Activated T-helper 1 cell treated with anti-CD3 and anti-CD28 coated beads, Interleukin-12 subunit alpha, Interleukin-12 subunit beta, Interleukin-2, Interleukin-4 antibody, amounts not matched to agents 30 ng/mL and 10 ng/mL and 1 ng/mL, durations not matched to agents 14 hours and 24 hours and 36 hours (primary cell): ENCODE data around the gene DNMT1. TPM values are rescaled to one million over a fixed set of nuclear protein-coding genes. Genes with fewer than 3 reads are reported as not detected.

ENCODE experiments used
- DNase-seq: peaks from one replicate; pipeline ENCODE4 v3.0.0; 2021; ENCODE audit warnings: low spot score
- H3K27ac Mint-ChIP-seq: one replicate; pipeline ENCODE4 v1.8.0; 2021; ENCODE audit warnings: mild to moderate bottlenecking, mixed read lengths
- H3K27me3 Mint-ChIP-seq: one replicate; pipeline ENCODE4 v1.8.0; 2022; ENCODE audit warnings: mild to moderate bottlenecking, moderate library complexity, mixed read lengths; ENCODE audit not compliant: insufficient read depth
- H3K36me3 Mint-ChIP-seq: one replicate; pipeline ENCODE4 v1.8.0; 2021; ENCODE audit warnings: low read depth, mixed read lengths
- H3K4me1 Mint-ChIP-seq: one replicate; pipeline ENCODE4 v1.8.0; 2021; ENCODE audit warnings: low read depth, mixed read lengths
- H3K4me3 Mint-ChIP-seq: one replicate; pipeline ENCODE4 v1.8.0; 2021; ENCODE audit warnings: mild to moderate bottlenecking, moderate library complexity, mixed read lengths
- H3K9me3 Mint-ChIP-seq: one replicate; pipeline ENCODE4 v1.8.0; 2021; ENCODE audit warnings: mixed read lengths
- intact Hi-C: fragments of 100-400 bp; cut with micrococcal nuclease; formaldehyde crosslinking; loops from one replicate; pipeline ENCODE4 v1.15.1; 2024
- total RNA-seq: library from RNA; stranded (reverse); gene quantifications from 2 replicates; pipeline ENCODE4 v1.2.3, GENCODE V29; 2022

The DNMT1 gene
- total RNA-seq, 1 donor from 2014 or later: 425 TPM

GRCh38 chr19:10141479-10141878 is 53.3 kb downstream of the DNMT1 start:
- Mint-ChIP-seq H3K27ac (no peak overlapping the region), H3K27me3 (no peaks in the 10 kb centered on the region)
- no peak for DNase-seq

DNA sequence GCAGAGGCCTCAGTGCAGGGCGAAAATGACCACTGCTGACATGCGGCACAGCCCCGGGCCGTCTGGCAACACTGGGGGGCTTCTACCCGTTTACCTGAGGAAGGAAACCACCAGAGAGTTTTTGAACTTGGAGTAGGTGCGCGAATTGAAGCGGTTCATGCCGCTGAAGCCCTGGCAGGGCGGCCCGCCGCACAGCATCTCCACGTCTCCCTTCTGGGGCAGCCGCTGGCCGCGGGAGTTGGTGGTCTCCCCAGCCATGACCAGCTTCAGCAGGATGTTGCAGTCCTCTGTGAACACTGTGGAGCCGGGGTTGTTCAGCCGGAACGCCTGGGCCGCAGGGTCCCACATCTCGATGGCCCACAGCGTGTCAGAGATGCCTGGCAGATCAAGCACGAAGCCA is 54.8 kb downstream of the DNMT1 start:
- Mint-ChIP-seq H3K4me1 (peaks cover 18% of the 10 kb centered on the region), H3K4me3 (no peak overlapping the region), H3K27me3 (no peaks in the 10 kb centered on the region), H3K9me3 (no peaks in the 10 kb centered on the region), H3K27ac (no peak overlapping the region), H3K36me3 (peaks cover 38% of the 10 kb centered on the region)
- intact Hi-C loops: no loop called here
- DNase-seq: no peak

More at GRCh38 chr19:10141479-10141878, 53.3 kb downstream of the DNMT1 start:
- H3K4me3 Mint-ChIP-seq: no peak overlapping the region
- intact Hi-C loops: no loop called here
- H3K4me1 Mint-ChIP-seq: peaks cover 24% of the 10 kb centered on the region
- no peaks in the 10 kb centered on the region for H3K9me3 Mint-ChIP-seq
- H3K36me3 Mint-ChIP-seq: peaks cover 48% of the 10 kb centered on the region

GRCh38 chr19:10138879-10139795 is 55.6 kb downstream of the DNMT1 start:
- H3K9me3 Mint-ChIP-seq: no peaks in the 10 kb centered on the region
- H3K4me3 Mint-ChIP-seq: no peak overlapping the region
- peaks cover 34% of the 10 kb centered on the region for H3K36me3 Mint-ChIP-seq
- H3K27ac Mint-ChIP-seq: no peak overlapping the region
- intact Hi-C loops: no loop called here
- DNase-seq: no peak
- no peaks in the 10 kb centered on the region for H3K27me3 Mint-ChIP-seq
- H3K4me1 Mint-ChIP-seq: peaks cover 18% of the 10 kb centered on the region

GRCh38 chr19:10137751-10138682 is 56.7 kb downstream of the DNMT1 start:
- Mint-ChIP-seq H3K4me3 (no peak overlapping the region), H3K36me3 (peaks cover 33% of the 10 kb centered on the region), H3K27me3 (no peaks in the 10 kb centered on the region), H3K27ac (no peak overlapping the region), H3K4me1 (peaks cover 8% of the 10 kb centered on the region), H3K9me3 (no peaks in the 10 kb centered on the region)
- intact Hi-C loops: no loop called here
- DNase-seq: no peak

GRCh38 chr19:10136936-10137335 is 57.8 kb downstream of the DNMT1 start:
- peaks cover 31% of the 10 kb centered on the region for H3K36me3 Mint-ChIP-seq
- H3K27ac Mint-ChIP-seq: no peak overlapping the region
- DNase-seq: no peak
- H3K9me3 Mint-ChIP-seq: no peaks in the 10 kb centered on the region
- no peaks in the 10 kb centered on the region for H3K4me1 Mint-ChIP-seq
- no peak overlapping the region for H3K4me3 Mint-ChIP-seq
- intact Hi-C loops: no loop called here
- H3K27me3 Mint-ChIP-seq: no peaks in the 10 kb centered on the region

DNA sequence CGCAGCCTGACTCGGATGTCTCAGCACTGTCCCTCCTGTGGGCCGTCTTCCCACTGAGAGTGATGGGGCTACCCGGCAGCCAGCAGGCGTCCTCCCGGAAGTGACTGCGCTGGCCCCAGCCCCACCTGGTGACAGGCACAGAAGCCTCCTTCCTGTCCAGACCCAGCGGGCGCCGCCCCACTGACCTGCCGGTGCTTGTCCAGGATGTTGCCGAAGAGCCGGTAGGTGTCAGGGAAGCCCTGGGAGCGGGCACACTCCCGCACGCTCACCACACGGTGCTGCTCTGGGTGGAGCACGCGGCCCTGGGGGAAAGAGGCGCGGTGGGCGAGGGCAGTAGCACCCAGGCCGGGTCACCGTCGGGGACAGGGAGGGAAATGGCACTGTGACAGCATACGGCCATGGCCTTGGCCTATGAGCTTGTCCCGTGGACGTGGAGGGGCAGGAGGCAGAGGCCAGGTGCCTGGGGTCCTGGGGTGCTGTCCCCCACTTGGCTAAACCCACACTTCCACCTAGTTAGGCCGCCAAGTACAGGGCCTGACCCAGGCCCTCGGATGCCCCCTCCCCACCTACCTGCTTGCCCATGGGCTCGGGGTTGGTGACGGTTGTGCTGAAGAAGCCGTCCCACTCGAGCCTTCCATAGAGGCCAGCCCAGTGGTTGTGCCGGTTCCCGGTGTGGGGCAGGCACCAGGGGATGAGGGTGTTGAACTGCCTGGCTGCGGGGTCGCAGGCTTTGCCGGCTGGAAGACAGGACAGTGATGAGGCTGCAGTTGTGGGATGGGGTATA is 59.0 kb downstream of the DNMT1 start:
- peaks cover 32% of the 10 kb centered on the region for H3K36me3 Mint-ChIP-seq
- DNase-seq: no peak
- H3K27me3 Mint-ChIP-seq: no peaks in the 10 kb centered on the region
- H3K4me3 Mint-ChIP-seq: no peak overlapping the region
- intact Hi-C loops: no loop called here
- H3K9me3 Mint-ChIP-seq: no peaks in the 10 kb centered on the region
- H3K27ac Mint-ChIP-seq: no peak overlapping the region
- H3K4me1 Mint-ChIP-seq: no peaks in the 10 kb centered on the region

GRCh38 chr19:10134040-10134439 is 60.7 kb downstream of the DNMT1 start:
- Mint-ChIP-seq H3K9me3 (no peaks in the 10 kb centered on the region), H3K4me3 (no peak overlapping the region), H3K4me1 (no peaks in the 10 kb centered on the region), H3K27me3 (no peaks in the 10 kb centered on the region), H3K27ac (no peak overlapping the region), H3K36me3 (peaks cover 29% of the 10 kb centered on the region)
- intact Hi-C loops: no loop called here
- DNase-seq: no peak

DNA sequence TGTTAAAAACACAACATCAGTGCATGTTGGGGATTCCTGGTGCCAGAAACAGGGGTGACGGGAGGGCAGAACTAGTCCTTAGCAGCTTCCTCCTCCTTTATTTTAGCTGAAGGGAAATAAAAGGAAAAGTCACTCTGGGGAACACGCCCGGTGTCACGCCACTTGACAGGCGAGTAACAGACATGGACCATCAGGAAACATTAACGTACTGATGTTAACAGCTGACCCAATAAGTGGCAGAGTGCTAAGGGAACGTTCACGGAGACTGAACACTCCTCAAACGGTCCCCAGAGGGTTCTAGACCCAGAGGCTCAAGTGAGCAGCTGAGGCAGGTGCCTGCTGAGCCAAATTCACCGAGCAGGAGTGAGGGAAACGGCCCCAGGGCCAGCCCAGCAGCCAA is 61.2 kb downstream of the DNMT1 start:
- Mint-ChIP-seq H3K9me3 (no peaks in the 10 kb centered on the region), H3K27me3 (no peaks in the 10 kb centered on the region), H3K4me3 (no peak overlapping the region), H3K36me3 (peaks cover 28% of the 10 kb centered on the region), H3K4me1 (no peaks in the 10 kb centered on the region), H3K27ac (no peak overlapping the region)
- no peak for DNase-seq
- intact Hi-C loops: no loop called here

DNA sequence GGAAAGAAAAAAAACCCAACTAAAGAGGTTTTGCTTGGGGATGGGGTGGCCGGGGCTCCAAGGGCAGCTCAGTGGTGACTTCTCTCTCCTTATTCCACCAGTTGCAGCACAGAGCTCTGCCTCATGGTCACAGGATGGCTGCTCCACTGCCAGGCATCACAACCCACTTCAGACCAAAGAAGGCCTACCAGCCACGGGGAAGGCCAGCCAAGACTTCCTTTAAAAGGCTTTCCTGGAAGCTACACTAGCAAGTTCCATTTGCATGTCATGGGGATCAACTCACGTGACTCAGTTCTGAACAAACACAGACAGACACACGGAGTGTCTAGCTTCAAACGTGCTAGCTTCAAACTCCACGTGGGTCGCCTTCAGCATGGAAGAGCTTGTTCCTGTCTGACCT is 61.8 kb downstream of the DNMT1 start:
- intact Hi-C loops: no loop called here
- Mint-ChIP-seq H3K36me3 (peaks cover 26% of the 10 kb centered on the region), H3K4me3 (no peak overlapping the region), H3K27ac (no peak overlapping the region), H3K9me3 (no peaks in the 10 kb centered on the region), H3K4me1 (no peaks in the 10 kb centered on the region), H3K27me3 (no peaks in the 10 kb centered on the region)
- DNase-seq: no peak

GRCh38 chr19:10126213-10126639 is 68.5 kb downstream of the DNMT1 start:
- DNase-seq: no peak
- Mint-ChIP-seq H3K27me3 (no peaks in the 10 kb centered on the region), H3K27ac (no peak overlapping the region), H3K4me3 (no peak overlapping the region), H3K9me3 (no peaks in the 10 kb centered on the region), H3K36me3 (peaks cover 7% of the 10 kb centered on the region), H3K4me1 (no peaks in the 10 kb centered on the region)
- intact Hi-C loops: no loop called here

GRCh38 chr19:10124429-10124828 is 70.3 kb downstream of the DNMT1 start:
- no peak overlapping the region for H3K27ac Mint-ChIP-seq
- no peaks in the 10 kb centered on the region for H3K9me3 Mint-ChIP-seq
- H3K36me3 Mint-ChIP-seq: peaks cover 6% of the 10 kb centered on the region
- peaks cover 5% of the 10 kb centered on the region for H3K4me1 Mint-ChIP-seq
- no peak for DNase-seq
- intact Hi-C loops: no loop called here
- H3K27me3 Mint-ChIP-seq: no peaks in the 10 kb centered on the region
- H3K4me3 Mint-ChIP-seq: no peak overlapping the region

- no peak for DNase-seq
- no peaks in the 10 kb centered on the region for H3K9me3 Mint-ChIP-seq
- peaks cover 17% of the 10 kb centered on the region for H3K36me3 Mint-ChIP-seq
- no peaks in the 10 kb centered on the region for H3K27me3 Mint-ChIP-seq
- peaks cover 11% of the 10 kb centered on the region for H3K4me1 Mint-ChIP-seq
- no peak overlapping the region for H3K27ac Mint-ChIP-seq
- intact Hi-C loops: no loop called here
- H3K4me3 Mint-ChIP-seq: no peak overlapping the region
Measured at GRCh38 chr19:10122045-10122444, 72.7 kb downstream of the DNMT1 start.
